Thymus (tissue), 11 donors: Measurements from ENCODE around the gene PPFIA2. TPM values are rescaled to one million over a fixed set of nuclear protein-coding genes. Genes with fewer than 3 reads are reported as not detected.

ENCODE experiments used
- DNase-seq, 9 donors: peaks; one replicate each; pipeline ENCODE4 v3.0.0-alpha.2; 2013; ENCODE audit warnings: low spot score in 9 of 9, low read depth in 6 of 9, missing footprints in 1 of 9
- H3K27ac ChIP-seq, 2 donors: one replicate each; pipeline ENCODE4 v1.5.1; 2013; ENCODE audit warnings: control low read depth in 1 of 2, low read depth in 1 of 2, low read length in 1 of 2, mild to moderate bottlenecking in 1 of 2, moderate library complexity in 1 of 2
- H3K27me3 ChIP-seq, 2 donors: one replicate each; pipeline ENCODE4 v1.5.1; 2013; ENCODE audit warnings: low read length in 1 of 2; ENCODE audit not compliant: control insufficient read depth in 2 of 2, insufficient read depth in 1 of 2
- H3K36me3 ChIP-seq, 2 donors: one replicate each; pipeline ENCODE4 v1.5.1; 2013; ENCODE audit warnings: low read length in 1 of 2, mild to moderate bottlenecking in 1 of 2, moderate library complexity in 1 of 2; ENCODE audit not compliant: control insufficient read depth in 2 of 2, insufficient read depth in 2 of 2
- H3K4me1 ChIP-seq, 2 donors: one replicate each; pipeline ENCODE4 v1.5.1; 2013; ENCODE audit warnings: low read length in 2 of 2; ENCODE audit not compliant: control insufficient read depth in 2 of 2, insufficient read depth in 2 of 2
- H3K4me3 ChIP-seq, 2 donors: one replicate each; pipeline ENCODE4 v1.5.1; 2013; ENCODE audit warnings: low read length in 2 of 2, control low read depth in 1 of 2, mild to moderate bottlenecking in 1 of 2
- H3K9me3 ChIP-seq, 2 donors: one replicate each; pipeline ENCODE4 v1.5.1; 2013; ENCODE audit warnings: low read length in 1 of 2, mild to moderate bottlenecking in 1 of 2; ENCODE audit not compliant: control insufficient read depth in 2 of 2, insufficient read depth in 1 of 2
- WGBS: extraction: QIAGEN DNeasy Blood & Tissue Kit; methylation state at CpG from one replicate; pipeline ENCODE4 v1.1.7; 2013; 5-methylcytosine and 5-hydroxymethylcytosine counted together
- polyA plus RNA-seq: library from polyadenylated mRNA; stranded (reverse); fragments of 200-250 nt; gene quantifications from one replicate; pipeline ENCODE4 v1.2.3, GENCODE V29; 2013
- total RNA-seq: library from RNA; stranded (reverse); fragments of 120-200 nt; gene quantifications from one replicate; pipeline ENCODE4 v1.2.4, GENCODE V29; 2013
- donor health status: healthy.

The PPFIA2 gene
- total and polyA plus RNA-seq, 2 donors, result 0.23 to 0.24 TPM

GRCh38 chr12:81627336-81628189 is 131.6 kb downstream of the PPFIA2 start:
- Histone ChIP-seq H3K27me3 (no peaks in the 10 kb centered on the region), H3K4me3 (no peak overlapping the region), H3K27ac (no peak overlapping the region), H3K9me3 (no peaks in the 10 kb centered on the region), H3K4me1 (no peaks in the 10 kb centered on the region), H3K36me3 (no peaks in the 10 kb centered on the region)
- WGBS, result 30% methylated on average over 4 of the region's 4 CpGs
- DNase-seq, result no peak

- H3K27me3 ChIP-seq, result no peaks in the 10 kb centered on the region
- H3K4me1 ChIP-seq, result no peaks in the 10 kb centered on the region
- DNase-seq, result no peak
- no peak overlapping the region for H3K4me3 ChIP-seq
- no peak overlapping the region for H3K27ac ChIP-seq
- WGBS, result 59% methylated on average over 1 of the region's 1 CpG
- no peaks in the 10 kb centered on the region for H3K9me3 ChIP-seq
- H3K36me3 ChIP-seq, result no peaks in the 10 kb centered on the region
These were observed 132.7 kb downstream of the PPFIA2 start for GRCh38 chr12:81626406-81626805.

GRCh38 chr12:81617915-81618314 is 141.2 kb downstream of the PPFIA2 start:
- H3K4me1 ChIP-seq, result no peaks in the 10 kb centered on the region
- H3K27ac ChIP-seq, result no peak overlapping the region
- 83% methylated on average over 2 of the region's 2 CpGs for WGBS
- DNase-seq, result no peak
- no peak overlapping the region for H3K4me3 ChIP-seq
- H3K27me3 ChIP-seq, result no peaks in the 10 kb centered on the region
- no peaks in the 10 kb centered on the region for H3K9me3 ChIP-seq
- no peaks in the 10 kb centered on the region for H3K36me3 ChIP-seq

- DNase-seq, result no peak
- no peak overlapping the region for H3K4me3 ChIP-seq
- H3K36me3 ChIP-seq, result no peaks in the 10 kb centered on the region
- H3K27me3 ChIP-seq, result no peaks in the 10 kb centered on the region
- H3K27ac ChIP-seq, result no peak overlapping the region
- 87% methylated on average over 3 of the region's 3 CpGs for WGBS
- H3K9me3 ChIP-seq, result no peaks in the 10 kb centered on the region
- no peaks in the 10 kb centered on the region for H3K4me1 ChIP-seq
These were observed 144.0 kb downstream of the PPFIA2 start for GRCh38 chr12:81615026-81615588.

- no peak for DNase-seq
- no peaks in the 10 kb centered on the region for H3K27me3 ChIP-seq
- H3K4me1 ChIP-seq, result no peaks in the 10 kb centered on the region
- no peak overlapping the region for H3K27ac ChIP-seq
- 88% methylated on average over 18 of the region's 18 CpGs for WGBS
- H3K36me3 ChIP-seq, result no peaks in the 10 kb centered on the region
- no peak overlapping the region for H3K4me3 ChIP-seq
- H3K9me3 ChIP-seq, result no peaks in the 10 kb centered on the region
These were observed 147.9 kb downstream of the PPFIA2 start for GRCh38 chr12:81610955-81611889.

- no peak overlapping the region for H3K27ac ChIP-seq
- 77% methylated on average over 7 of the region's 7 CpGs for WGBS
- no peaks in the 10 kb centered on the region for H3K36me3 ChIP-seq
- H3K4me1 ChIP-seq, result no peaks in the 10 kb centered on the region
- H3K27me3 ChIP-seq, result no peaks in the 10 kb centered on the region
- no peaks in the 10 kb centered on the region for H3K9me3 ChIP-seq
- H3K4me3 ChIP-seq, result no peak overlapping the region
- DNase-seq, result no peak
These were observed 161.1 kb downstream of the PPFIA2 start for GRCh38 chr12:81597928-81598604.

- WGBS, result 69% methylated on average over 1 of the region's 1 CpG
- H3K36me3 ChIP-seq, result no peaks in the 10 kb centered on the region
- H3K27me3 ChIP-seq, result no peaks in the 10 kb centered on the region
- no peak overlapping the region for H3K4me3 ChIP-seq
- no peak for DNase-seq
- H3K9me3 ChIP-seq, result peaks cover 0 to 3% of the 10 kb centered on the region in 2 donors
- no peak overlapping the region for H3K27ac ChIP-seq
- no peaks in the 10 kb centered on the region for H3K4me1 ChIP-seq
These were observed 162.6 kb downstream of the PPFIA2 start for GRCh38 chr12:81596558-81596957.

- no peak overlapping the region for H3K4me3 ChIP-seq
- peaks cover 0 to 9% of the 10 kb centered on the region in 2 donors for H3K9me3 ChIP-seq
- H3K36me3 ChIP-seq, result no peaks in the 10 kb centered on the region
- WGBS, result 88% methylated on average over 4 of the region's 4 CpGs
- H3K27ac ChIP-seq, result no peak overlapping the region
- no peaks in the 10 kb centered on the region for H3K27me3 ChIP-seq
- no peak for DNase-seq
- no peaks in the 10 kb centered on the region for H3K4me1 ChIP-seq
These were observed 167.9 kb downstream of the PPFIA2 start for GRCh38 chr12:81591256-81591655.
